Middle frontal gyrus (tissue), 1 donor: ENCODE results near the gene PLBD2.

Experiments used
- DNase-seq: peaks from one replicate; pipeline ENCODE4 v3.0.0-alpha.2; 2015; ENCODE audit warnings: low spot score; ENCODE audit errors: extremely low spot score

PLBD2 gene

GRCh38 chr12:113392988-113393579 is 34.7 kb downstream of the PLBD2 start:
- no peak for DNase-seq

GRCh38 chr12:113393749-113394148 is 35.4 kb downstream of the PLBD2 start:
- DNase-seq, result no peak

DNA sequence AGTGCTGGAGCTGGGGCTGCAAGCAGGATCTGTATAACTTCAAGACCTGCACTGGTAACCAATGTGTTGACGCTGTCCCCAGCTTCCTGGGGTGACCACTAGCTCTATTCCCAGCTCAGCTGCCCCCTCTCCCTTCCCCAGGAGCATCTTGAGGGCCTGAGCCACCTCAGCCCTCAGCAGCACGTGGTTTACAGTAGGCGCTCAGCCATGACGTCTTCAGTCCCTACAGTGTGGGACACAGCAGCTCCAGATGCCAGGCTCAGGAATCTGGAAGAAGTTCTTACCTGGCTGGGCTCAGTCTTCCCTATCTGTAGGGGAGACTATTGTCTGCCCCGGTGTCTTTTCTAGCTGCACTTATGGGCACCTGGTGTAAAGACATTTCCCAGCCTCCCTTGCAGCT is 36.7 kb downstream of the PLBD2 start:
- DNase-seq, result no peak

GRCh38 chr12:113396200-113396599 is 37.8 kb downstream of the PLBD2 start:
- DNase-seq, result no peak

DNA sequence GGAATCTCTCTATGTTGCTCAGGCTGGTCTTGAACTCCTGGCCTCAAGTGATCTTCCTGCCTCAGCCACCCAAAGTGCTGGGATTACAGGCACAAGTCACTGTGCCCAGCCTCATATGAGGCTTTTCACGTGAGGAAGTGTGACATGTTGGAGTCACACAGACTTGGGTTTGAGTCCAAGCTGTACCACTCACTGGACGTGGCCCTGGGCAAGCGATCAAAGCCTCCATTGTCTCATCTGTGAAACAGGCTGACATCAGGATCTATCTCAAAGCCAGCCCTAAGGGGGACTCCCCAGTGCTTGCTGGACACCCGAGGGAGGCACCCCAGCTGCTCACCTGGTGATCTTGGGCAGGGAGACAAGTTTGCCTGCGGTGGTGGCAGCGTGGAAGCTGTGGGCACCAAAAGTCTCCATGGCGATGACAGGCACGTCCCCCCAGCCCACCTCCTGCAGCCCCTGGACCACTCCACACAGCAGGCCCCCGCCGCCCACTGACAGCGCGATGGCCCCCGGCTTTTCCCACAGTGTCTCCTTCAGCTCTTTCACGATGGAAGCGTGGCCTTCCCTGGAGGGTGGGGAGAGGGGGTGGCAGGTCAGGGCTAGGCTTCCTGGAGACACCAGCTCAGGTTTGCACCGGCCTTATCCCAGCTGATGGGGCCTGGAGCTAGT is 38.6 kb downstream of the PLBD2 start:
- DNase-seq, result peak; percentile 29

DNA sequence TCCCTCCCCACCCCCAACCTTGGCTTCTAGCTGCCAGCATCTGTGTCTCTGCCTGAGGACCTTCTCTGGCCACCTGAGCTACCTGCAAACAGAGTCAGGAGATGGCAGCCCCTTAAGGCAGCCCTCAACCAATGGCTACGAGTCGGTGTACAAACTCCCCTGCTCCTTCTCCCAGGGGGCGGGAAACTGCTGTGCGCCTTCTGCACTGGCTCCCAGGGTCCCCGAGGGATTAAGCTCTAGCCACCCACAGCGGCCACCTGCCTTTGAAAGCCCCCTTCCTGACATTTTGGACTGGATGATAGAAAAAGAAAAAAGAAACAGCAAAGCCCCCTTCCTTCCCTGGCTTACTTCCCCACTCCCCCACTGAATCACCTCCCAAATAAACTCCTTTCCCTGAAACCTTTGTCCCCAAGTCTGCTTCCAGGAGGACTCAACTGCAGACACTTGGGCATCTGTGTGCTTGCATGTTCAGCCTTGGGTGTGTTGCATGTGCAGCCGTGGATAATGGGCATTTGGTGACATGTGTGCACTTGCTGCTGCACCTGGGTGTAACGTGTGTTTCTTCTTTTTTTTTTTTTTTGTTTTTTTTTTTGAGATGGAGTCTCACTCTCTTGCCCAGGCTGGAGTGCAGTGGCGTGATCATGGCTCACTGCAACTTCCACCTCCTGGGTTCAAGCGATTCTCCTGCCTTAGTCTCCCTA is 39.3 kb downstream of the PLBD2 start:
- DNase-seq, result no peak

DNA sequence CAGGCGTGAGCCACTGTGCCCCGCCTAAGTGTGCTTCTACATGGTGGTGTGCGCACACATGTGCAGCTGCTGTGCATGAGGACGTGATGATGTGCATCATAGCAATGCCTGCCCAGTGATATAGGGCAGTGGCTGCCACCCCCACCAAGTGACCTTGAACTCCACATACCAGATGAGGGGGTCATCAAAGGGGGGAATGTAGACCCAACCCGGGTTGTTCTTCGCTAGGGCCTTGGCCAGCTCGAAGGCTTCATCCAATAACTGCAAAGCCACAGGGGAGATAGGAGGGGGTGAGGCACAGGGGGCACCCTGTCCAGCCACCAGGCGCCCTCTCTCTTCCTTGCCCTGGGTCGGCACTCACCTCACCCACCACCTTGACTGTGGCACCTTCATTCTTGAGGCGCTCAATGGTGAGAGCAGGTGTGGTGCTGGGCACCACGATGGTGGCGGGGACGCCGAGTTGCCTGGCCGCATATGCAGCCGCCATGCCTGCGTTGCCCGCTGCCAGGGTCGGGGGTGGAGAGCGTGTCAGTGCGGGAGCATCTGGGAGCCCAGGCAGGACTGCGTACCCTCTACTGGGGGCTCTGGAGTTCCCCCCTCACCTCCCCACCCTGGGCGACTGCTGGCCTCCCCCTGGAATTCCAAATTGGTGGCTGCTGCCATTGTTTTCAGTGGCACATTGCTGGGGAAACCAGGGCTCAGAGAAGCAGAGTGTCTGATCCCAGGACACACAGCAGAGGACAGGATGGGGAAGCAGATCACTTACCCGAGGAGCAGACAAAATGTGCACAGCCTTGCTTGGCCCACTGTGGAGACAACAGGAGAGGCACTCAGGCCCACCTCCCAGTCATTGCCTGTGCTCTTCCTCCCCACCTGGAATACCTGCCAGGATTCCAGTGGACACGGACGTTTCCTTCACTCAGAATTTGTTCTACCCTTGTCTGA is 40.2 kb downstream of the PLBD2 start:
- no peak for DNase-seq

GRCh38 chr12:113399490-113399889 is 41.1 kb downstream of the PLBD2 start:
- no peak for DNase-seq

- no peak for DNase-seq
Measured at GRCh38 chr12:113400362-113400761, 42.0 kb downstream of the PLBD2 start.

DNA sequence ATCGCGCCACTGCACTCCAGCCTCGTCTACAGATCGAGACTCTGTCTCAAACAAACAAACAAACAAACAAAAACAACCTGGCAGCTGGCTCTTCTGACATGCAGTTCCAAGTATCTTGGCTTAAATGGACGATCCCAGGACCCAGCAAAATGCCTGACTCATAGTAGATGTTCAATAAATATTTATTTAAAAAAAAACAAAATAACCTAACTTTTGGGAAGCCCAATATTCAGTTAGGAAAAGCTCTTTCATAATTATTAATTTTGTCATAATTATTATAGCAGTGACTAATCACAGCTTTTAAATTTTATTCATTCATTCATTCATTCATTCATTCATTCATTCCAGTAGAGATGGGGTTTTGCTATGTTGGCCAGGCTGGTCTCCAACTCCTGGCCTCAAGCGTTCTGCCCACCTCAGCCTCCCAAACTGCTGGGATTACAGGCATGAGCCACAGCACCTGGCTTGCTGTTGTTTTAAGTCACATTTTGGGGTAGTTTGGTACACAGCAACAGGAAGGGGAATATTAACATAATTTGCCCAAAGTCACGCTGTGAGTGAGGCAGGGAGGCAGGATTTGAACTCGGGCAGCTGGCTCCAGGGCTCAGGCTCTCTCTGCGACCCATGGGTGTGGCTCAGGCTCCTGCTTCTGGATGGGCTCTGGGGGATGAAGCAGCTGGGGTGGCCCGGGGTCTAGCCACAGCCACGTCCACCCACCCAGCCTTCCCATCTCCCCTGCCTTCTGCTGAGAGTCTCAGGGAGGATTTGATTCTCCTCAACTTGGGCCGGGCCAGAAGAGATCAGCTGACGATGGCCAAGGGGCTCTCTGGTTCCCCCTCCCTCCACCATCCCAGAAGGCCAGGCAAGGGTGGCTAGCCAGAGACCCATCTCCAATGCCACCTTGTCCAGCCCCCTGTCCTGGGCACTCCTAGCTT is 42.9 kb downstream of the PLBD2 start:
- DNase-seq, result no peak

DNA sequence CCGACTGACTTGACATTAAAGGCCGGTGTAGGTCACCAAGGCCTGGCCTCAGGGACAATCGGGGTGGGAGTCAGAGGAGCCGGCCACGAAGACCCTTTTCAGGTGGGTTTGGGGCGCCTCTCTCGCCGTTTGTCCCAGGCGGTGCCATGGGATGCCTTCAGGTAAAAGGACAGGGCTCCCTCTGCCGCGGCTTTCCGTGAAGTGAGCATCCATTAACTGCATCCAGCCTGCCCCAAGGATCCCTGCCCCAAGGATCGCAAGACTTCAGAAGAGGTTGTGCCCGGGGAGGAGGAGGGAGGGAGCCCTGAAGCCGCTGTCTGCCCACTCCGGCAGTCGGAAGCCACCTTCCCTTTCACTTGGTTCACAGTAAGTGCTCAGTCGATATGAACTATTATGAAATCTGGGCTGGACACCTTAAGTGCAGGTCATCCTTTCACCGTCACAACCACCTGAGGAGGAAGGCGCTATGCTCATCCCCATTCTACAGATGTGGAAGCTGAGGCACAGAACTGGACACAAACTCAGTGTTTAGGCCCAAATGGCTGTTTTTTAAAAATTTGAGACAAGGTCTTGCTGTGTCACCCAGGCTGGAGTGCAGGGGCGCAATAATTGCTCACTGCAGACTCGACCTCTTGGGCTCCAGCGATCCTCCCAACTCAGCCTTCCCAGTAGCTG is 44.3 kb downstream of the PLBD2 start:
- no peak for DNase-seq

- peak; percentile 30 for DNase-seq
Measured at GRCh38 chr12:113403435-113404415, 45.3 kb downstream of the PLBD2 start, which contains the start of gene SDS. SDS (minus strand) TSS chr12:113403887; CDS start chr12:113399708, 4,179 bp downstream.

GRCh38 chr12:113405694-113406093 is 47.3 kb downstream of the PLBD2 start:
- DNase-seq, result no peak

DNA sequence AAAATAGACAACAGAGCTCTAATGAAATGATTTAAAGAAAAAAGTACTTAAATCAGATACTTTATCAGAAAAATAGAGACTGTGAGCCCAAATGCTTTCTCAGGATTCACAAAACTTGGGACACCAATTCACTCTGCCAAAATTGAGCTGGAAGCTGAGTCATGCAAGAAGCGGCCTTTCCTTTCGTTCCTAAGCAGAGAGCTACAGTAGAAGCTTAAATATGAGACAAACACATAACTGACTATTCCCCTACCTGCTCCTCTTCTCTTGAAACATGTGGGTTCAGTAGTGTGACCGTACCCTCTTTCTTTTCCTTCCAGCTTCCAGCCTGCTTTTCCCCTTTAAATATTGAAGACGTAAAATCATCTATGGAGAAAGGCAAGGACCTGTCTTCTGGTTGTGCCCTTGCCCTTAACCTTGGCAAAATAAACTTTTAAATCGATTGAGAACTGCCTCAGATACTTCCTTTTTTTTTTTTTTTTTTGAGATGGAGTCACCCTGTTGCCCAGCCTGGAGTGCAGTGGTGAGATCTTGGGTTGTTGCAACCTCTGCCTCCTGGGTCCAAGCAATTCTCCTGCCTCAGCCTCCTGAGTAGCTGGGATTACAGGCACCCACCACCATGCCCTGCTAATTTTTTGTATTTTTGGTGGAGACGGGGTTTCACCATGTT is 49.7 kb downstream of the PLBD2 start:
- DNase-seq, result peak; percentile 11

DNA sequence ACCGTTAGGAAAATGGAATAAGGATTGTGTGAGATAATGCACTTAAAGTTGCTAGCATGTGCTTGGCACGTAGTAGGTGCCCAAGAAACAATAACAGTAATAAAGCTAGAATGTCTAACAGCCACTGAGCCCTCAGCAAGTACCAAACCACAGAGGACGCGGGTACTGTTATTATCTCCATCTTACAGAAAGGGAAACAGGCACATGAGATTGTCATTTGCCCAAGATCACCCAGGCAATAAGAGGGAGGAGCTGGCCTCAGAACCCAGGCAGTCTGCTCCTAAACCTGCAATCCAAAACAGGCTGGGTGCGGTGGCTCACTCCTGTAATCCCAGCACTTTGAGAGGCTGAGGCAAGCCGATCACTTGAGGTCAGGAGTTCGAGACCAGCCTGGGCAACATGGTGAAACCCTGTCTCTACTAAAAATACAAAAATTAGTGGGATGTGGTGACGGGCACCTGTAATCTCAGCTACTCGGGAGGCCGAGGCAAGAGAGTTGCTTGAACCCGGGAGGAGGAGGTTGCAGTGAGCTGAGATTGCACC is 50.4 kb downstream of the PLBD2 start:
- no peak for DNase-seq

DNA sequence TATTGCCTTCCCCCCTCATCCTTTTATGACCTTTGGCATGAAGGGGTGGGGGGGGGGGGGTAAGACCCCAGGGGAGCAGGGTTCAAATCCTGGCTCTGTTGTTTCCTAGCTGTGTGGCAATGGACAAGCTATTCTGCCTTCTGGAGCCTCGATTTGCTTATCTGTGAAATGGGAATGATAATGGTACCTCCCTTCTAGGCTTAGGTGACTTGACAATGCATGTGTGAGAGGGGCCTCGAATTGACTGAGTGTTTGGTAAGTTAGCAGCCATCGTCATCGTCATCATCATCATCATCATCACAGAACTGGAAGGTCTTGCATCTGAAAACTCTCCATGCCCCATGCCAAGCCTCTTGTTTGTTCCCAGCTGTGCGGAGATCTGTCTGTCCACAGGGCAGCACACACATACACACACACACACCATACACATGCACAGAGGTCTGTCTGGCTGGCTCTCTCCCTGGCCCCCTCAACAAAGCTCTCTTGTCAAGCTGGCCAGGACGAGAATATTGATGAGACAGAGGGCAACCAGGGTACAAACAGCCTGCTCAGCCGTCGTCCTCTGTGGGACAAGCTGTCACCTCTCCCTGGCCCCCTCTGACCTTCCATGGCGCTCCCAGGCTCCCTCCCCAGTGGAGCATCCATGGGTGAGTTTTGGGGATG is 51.2 kb downstream of the PLBD2 start:
- DNase-seq, result no peak

DNA sequence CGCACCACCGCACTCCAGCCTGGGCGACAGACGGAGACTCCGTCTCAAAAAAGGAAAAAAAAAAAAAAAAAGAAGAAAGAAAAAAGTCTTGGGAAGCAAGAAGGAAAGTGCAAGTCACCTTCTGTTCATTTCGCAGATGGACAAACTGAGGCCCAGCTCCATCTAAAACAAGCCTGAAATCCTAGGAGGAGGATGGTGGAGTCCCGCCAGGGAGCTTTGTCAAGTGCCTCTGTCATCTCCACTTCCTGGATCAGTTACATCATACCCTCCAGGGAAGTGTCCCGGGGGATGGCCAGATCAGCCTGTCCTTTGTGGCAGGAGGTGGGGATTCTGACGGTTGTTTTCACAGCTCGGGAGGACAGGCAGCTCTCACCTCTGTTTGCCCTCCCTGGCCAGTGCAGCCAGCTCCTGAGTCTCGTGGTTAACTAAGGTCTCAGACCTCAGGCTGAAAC is 55.1 kb downstream of the PLBD2 start:
- no peak for DNase-seq
